ENCODE results near the gene RBM19. TPM values are rescaled to one million over a fixed set of nuclear protein-coding genes. Genes with fewer than 3 reads are reported as not detected.

RBM19 gene
- polyA plus RNA-seq, 1 donor: 19.1 TPM

DNA sequence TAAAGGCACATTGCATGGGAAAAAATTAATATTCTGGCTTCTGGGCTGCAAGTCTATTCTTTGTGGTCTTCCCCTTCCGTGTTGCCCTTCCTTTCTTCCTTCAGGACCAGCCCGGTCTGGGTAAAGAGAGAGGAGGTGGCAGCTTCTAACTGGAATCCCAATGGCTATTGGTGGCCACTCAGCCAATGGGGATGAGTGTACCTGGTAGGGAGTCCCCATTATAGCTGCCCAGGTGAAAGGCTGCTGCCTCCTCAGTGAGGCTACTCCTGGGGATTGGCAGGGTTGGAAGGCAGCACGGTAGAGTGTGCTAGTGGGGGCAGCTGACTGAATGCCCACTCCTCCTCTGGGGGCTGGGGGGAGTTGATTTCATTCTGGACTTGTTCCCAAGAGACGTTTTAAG, 112.6 kb downstream of the RBM19 start:
- no peak for DNase-seq

GRCh38 chr12:113852695-113853490, 113.2 kb downstream of the RBM19 start:
- no peak for DNase-seq

GRCh38 chr12:113852264-113852663, 113.9 kb downstream of the RBM19 start:
- no peak for DNase-seq

DNA sequence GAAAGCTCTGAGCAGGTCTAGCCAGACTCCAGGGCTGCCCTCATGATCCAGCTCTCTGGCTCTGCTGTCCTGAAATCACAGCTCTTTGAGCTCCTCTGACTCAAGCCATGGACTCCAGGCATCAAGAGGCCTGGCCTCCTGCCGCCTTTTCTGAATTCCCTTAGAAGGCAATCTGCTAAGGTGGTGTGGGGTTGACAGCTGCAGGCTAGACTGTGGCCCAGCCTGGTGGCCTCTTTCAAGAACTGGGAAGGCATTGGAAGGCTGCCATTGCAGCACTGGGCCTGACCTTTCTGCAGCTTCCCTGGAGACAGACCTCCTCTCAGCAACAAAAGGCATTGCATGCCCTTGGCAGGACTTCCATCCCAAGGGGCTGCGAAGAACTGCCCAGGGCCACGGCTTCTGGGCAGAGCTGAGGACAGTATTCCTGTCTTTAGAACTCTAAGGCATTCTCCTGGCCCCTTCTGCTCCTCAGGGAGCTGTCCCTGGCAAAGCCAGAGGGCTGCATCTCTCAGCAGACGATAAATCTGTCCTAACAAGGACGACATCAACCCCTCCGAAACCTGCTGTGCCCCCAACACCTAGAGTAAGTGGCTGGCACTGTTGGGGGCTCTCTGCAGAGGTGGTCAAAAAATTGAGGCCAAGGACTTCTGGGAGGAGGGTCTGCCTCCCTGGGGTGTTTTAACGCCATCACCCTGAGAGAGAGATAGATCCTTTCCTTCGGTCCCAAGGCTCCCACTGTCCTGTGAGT, 115.6 kb downstream of the RBM19 start:
- no peak for DNase-seq

- DNase-seq: no peak
Observed at GRCh38 chr12:113847856-113848255, 118.3 kb downstream of the RBM19 start.

DNA sequence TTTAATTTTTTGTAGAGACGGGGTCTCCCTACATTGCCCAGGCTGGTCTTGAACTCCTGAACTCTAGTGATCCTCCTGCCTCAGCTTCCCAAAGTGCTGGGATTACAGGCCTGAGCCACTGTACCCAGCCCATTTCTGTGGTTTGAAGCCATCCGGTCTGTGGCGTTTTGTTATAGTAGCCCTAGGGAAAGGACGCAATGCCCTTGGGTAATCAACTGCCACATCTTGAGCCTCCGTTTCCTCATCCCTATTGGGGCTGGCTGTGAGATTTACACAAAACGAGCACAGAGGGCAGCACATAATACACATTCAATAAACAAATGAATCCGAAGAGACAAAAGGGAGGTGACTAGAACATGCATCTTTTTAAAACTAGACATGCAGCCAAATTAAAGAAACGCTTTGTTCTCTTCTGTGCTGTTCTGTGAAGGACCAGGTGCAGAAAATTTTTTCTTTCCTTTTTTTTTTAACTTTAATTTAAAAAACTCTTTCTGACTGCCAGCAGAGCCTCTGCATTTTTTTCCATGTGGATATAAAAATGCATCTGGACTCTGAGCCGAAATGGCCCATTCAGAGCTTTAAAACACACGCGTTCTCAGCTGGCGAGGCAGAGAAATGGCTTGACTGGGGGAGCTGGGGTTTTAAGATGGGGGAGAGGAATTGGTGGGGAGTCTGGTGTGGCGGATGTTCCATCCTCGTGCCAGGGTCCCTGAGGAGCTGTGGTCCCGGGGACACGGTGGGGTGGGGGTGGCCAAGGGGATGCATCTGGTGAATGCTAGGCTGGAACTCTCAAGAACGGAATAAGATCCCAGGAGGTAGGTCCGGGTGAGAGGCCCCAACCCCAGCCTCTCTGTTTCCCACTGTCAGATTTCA, 119.0 kb downstream of the RBM19 start:
- no peak for DNase-seq

DNA sequence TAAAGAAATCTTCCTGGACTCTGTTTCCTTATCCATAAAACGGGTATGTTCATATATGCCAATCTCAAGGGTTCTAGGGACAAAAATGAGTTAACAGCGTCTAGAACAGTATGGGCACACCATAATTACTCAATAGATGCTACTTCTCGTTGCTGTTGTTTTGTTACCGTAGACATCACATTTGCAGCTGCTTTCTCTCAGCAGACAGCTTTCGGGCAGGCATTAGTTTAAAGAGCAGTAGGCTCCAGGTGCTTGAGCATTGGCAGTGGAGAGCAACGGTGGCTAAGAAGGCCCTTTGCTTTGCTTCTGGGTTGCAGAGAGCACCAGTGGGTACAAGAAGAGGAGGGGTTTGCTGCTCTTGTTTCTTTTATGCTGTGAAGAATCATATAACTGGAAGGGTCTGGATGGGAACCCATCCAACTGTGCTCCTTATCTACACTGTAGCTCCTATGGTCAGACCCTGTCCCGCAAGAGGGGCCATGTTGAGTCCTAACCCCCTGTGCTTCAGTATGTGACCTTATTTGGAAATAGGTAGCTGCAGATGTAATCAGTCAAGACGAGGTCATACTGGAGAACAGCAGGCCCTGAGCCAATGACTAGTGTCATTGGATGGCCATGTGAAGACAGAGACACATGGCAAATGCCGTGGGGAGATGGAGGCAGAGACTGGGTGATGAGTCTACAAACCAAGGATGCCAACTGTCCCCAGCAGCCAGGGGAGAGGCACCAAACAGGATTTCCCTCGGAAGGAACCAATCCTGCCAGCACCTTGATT, 120.0 kb downstream of the RBM19 start:
- DNase-seq: no peak

- DNase-seq: no peak
Observed at GRCh38 chr12:113844495-113845210, 121.5 kb downstream of the RBM19 start.

- DNase-seq: no peak
Observed at GRCh38 chr12:113842699-113843098, 123.4 kb downstream of the RBM19 start.

- DNase-seq: no peak
Observed at GRCh38 chr12:113841786-113842185, 124.3 kb downstream of the RBM19 start.

- DNase-seq: no peak
Observed at GRCh38 chr12:113840401-113841042, 125.6 kb downstream of the RBM19 start.

GRCh38 chr12:113838896-113839295, 127.2 kb downstream of the RBM19 start:
- DNase-seq: no peak

GRCh38 chr12:113837528-113838296, 128.4 kb downstream of the RBM19 start:
- DNase-seq: no peak

- DNase-seq: no peak
Observed at GRCh38 chr12:113837084-113837483, 129.0 kb downstream of the RBM19 start.

- DNase-seq: no peak
Observed at GRCh38 chr12:113835896-113836295, 130.2 kb downstream of the RBM19 start.

DNA sequence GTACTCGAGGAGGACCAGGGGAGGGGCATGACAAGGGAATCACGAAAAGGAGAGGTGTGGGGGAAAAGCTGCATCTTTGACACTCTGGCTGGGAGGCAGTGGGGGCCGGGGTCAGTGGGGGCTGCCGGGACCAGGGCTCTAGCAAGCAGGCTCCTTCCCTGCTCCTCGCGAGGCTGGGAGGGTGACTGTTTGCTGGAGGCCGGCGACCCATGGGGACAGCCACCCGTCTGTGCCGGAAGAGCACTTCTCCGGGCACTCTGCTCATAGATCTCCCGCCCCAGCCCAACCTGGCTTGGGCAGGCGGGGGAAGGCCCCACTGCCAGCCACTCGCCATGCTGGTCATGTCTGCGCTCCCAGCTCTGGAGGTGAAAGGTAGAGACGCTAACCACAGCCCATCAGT, 130.7 kb downstream of the RBM19 start:
- DNase-seq: no peak

DNA sequence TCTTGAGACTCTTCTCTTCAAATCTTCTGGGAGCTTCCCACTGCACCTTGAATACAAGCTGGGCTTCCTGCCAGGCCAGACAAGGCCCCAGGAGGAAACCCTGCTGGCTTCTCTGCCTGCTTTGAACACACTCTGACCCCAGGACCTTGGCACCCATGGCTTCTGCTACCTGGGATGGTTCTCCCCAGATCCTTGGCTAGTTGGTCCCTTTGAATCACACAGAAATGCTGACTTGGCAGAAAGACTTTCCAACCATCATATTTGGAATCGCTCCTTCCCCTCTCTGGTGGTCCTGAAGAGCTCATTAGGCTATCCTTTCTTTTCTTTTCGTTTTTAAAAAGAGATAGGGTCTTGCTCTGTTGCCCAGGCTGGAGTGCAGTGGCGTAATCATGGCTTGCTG, 132.7 kb downstream of the RBM19 start:
- no peak for DNase-seq

GRCh38 chr12:113831476-113831875, 134.6 kb downstream of the RBM19 start:
- DNase-seq: no peak

DNA sequence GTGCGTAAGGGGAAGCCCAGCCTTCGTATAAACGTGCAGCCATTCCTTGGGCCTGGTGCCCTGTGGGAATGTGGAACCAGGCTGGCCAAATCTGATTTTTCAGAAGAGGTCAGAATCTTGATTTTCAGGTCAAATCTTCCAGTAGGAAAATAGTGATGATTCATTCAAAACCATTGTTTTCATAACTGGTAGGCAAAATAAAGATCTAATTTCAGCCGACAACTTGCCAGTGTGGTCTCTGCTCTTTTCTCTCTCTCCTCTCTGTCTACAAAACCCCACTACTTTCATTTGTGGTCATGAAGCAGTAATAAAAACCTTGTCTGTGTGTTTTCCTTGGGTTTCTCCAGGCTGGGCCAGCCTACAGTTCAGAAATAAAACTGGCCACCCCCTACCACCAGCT, 135.1 kb downstream of the RBM19 start:
- DNase-seq: no peak

DNA sequence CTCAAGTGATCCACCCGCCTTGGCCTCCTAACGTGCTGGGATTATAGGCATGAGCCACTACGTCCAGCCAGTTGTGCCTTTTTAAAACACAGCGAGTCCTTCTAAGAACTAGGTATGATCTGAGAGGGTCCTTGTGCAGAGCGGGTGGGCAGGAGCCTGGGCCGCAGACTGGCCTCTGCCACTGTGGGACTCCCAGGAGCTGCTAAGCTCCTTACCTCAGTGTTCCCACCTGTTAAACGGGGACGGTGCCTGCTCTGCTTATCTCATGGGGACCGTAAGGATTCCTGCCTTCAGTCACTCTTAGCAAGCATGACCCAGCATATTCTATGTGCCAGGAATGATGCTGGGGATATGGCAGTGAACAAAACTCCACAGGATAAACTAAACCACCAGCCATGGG, 136.9 kb downstream of the RBM19 start:
- no peak for DNase-seq
